HG03095 (cell line): ENCODE results near the gene AASDH.
A peak's percentile ranks its signal among the peaks of the same experiment; 100 is the strongest.

ENCODE experiments used
- ATAC-seq: cut with Tn5 transposase; IDR thresholded peaks from one replicate; pipeline ENCODE4 v1.9.1; 2021; ENCODE audit warnings: moderate library complexity; ENCODE audit not compliant: unreplicated experiment

Gene AASDH

GRCh38 chr4:56387023-56388001 lies at the start of gene AASDH:
Gene AASDH, minus strand, starts transcription at chr4:56387491. Its CDS starts 3,192 bp downstream, at chr4:56384299.
- peak; percentile 94 for ATAC-seq

GRCh38 chr4:56435140-56435926 lies 48.0 kb upstream of the AASDH start, which contains the start of gene PPAT:
Gene PPAT, minus strand, starts transcription at chr4:56435615. Its CDS starts 138 bp downstream, at chr4:56435477.
- ATAC-seq: peak; percentile 73

- ATAC-seq: peak; percentile 3
These were observed 47.4 kb upstream of the AASDH start for GRCh38 chr4:56434599-56435139.

- ATAC-seq: no peak
These were observed 46.0 kb upstream of the AASDH start for GRCh38 chr4:56433280-56433679.

- ATAC-seq: no peak
These were observed 42.9 kb upstream of the AASDH start for GRCh38 chr4:56430203-56430602.

GRCh38 chr4:56427179-56427578 lies 39.9 kb upstream of the AASDH start:
- no peak for ATAC-seq

GRCh38 chr4:56426273-56426672 lies 39.0 kb upstream of the AASDH start:
- peak; percentile 67 for ATAC-seq

GRCh38 chr4:56425518-56425917 lies 38.2 kb upstream of the AASDH start:
- no peak for ATAC-seq

GRCh38 chr4:56424697-56425514 lies 37.6 kb upstream of the AASDH start:
- no peak for ATAC-seq

GRCh38 chr4:56424176-56424575 lies 36.9 kb upstream of the AASDH start:
- no peak for ATAC-seq

GRCh38 chr4:56417396-56417795 lies 30.1 kb upstream of the AASDH start:
- no peak for ATAC-seq

GRCh38 chr4:56416349-56416748 lies 29.1 kb upstream of the AASDH start:
- no peak for ATAC-seq

- no peak for ATAC-seq
These were observed 26.9 kb upstream of the AASDH start for GRCh38 chr4:56414135-56414670.

- no peak for ATAC-seq
These were observed 23.2 kb upstream of the AASDH start for GRCh38 chr4:56410247-56411062.

- no peak for ATAC-seq
These were observed 22.3 kb upstream of the AASDH start for GRCh38 chr4:56409511-56410090.

GRCh38 chr4:56408978-56409377 lies 21.7 kb upstream of the AASDH start:
- ATAC-seq: no peak

- ATAC-seq: no peak
These were observed 18.9 kb upstream of the AASDH start for GRCh38 chr4:56406151-56406550.

- no peak for ATAC-seq
These were observed 17.7 kb upstream of the AASDH start for GRCh38 chr4:56405016-56405415.

GRCh38 chr4:56400560-56400959 lies 13.3 kb upstream of the AASDH start:
- ATAC-seq: no peak
